GM18520 (cell line): ENCODE measurements around the gene SLC2A8.
A peak's percentile ranks its signal among the peaks of the same experiment; 100 is the strongest.

ENCODE experiments used
- ATAC-seq: cut with Tn5 transposase; IDR thresholded peaks from one replicate; pipeline ENCODE4 v1.9.1; 2021; ENCODE audit not compliant: unreplicated experiment

The SLC2A8 gene

GRCh38 chr9:127396808-127397645 is at the start of gene SLC2A8:
Gene SLC2A8, plus strand, starts transcription at chr9:127397169. Its CDS starts 62 bp downstream, at chr9:127397231.
- peak; percentile 94 for ATAC-seq

GRCh38 chr9:127347831-127348776 is 48.9 kb upstream of the SLC2A8 start:
- ATAC-seq = no peak

- ATAC-seq = no peak
Observed at GRCh38 chr9:127349483-127350113, 47.4 kb upstream of the SLC2A8 start.

- no peak for ATAC-seq
Observed at GRCh38 chr9:127351182-127352166, 45.5 kb upstream of the SLC2A8 start.

GRCh38 chr9:127353882-127354281 is 43.1 kb upstream of the SLC2A8 start:
- no peak for ATAC-seq

- no peak for ATAC-seq
Observed at GRCh38 chr9:127356906-127357305, 40.1 kb upstream of the SLC2A8 start.

- no peak for ATAC-seq
Observed at GRCh38 chr9:127358023-127358535, 38.9 kb upstream of the SLC2A8 start.

GRCh38 chr9:127358770-127359169 is 38.2 kb upstream of the SLC2A8 start:
- ATAC-seq = no peak

GRCh38 chr9:127360250-127360649 is 36.7 kb upstream of the SLC2A8 start:
- no peak for ATAC-seq

GRCh38 chr9:127360829-127361228 is 36.1 kb upstream of the SLC2A8 start:
- no peak for ATAC-seq

- ATAC-seq = no peak
Observed at GRCh38 chr9:127361561-127361960, 35.4 kb upstream of the SLC2A8 start.

- ATAC-seq = no peak
Observed at GRCh38 chr9:127362829-127363228, 34.1 kb upstream of the SLC2A8 start.

- no peak for ATAC-seq
Observed at GRCh38 chr9:127365461-127365860, 31.5 kb upstream of the SLC2A8 start.

- no peak for ATAC-seq
Observed at GRCh38 chr9:127366594-127366993, 30.4 kb upstream of the SLC2A8 start.

- no peak for ATAC-seq
Observed at GRCh38 chr9:127368852-127369402, 28.0 kb upstream of the SLC2A8 start.

- ATAC-seq = no peak
Observed at GRCh38 chr9:127369428-127369827, 27.5 kb upstream of the SLC2A8 start.

- ATAC-seq = no peak
Observed at GRCh38 chr9:127370147-127370579, 26.8 kb upstream of the SLC2A8 start.

- ATAC-seq = no peak
Observed at GRCh38 chr9:127370672-127371648, 26.0 kb upstream of the SLC2A8 start.
